ENCODE data around the gene TTLL5.
"Not testable (repeated sequence)": the region's sequence is repeated elsewhere in the genome, so short reads cannot be mapped to it uniquely, and the experiment has no call there.

TTLL5 gene

DNA sequence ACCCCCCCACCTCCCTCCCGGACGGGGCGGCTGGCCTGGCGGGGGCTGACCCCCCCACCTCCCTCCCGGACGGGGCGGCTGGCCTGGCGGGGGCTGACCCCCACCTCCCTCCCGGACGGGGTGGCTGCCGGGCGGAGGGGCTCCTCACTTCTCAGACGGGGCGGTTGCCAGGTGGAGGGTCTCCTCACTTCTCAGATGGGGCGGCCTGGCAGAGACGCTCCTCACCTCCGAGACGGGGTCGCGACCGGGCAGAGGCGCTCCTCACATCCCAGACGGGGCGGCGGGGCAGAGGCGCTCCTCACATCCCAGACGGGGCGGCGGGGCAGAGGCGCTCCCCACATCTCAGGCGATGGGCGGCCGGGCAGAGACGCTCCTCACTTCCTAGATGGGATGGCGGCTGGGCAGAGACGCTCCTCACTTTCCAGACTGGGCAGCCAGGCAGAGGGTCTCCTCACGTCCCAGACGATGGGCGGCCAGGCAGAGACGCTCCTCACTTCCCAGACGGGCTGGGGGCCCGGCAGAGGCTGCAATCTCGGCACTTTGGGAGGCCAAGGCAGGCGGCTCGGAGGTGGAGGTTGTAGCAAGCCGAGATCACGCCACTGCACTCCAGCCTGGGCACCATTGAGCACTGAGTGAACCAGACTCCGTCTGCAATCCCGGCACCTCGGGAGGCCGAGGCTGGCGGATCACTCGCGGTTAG lies 264.2 kb downstream of the TTLL5 start:
- not testable (repeated sequence) for DNase-seq

DNA sequence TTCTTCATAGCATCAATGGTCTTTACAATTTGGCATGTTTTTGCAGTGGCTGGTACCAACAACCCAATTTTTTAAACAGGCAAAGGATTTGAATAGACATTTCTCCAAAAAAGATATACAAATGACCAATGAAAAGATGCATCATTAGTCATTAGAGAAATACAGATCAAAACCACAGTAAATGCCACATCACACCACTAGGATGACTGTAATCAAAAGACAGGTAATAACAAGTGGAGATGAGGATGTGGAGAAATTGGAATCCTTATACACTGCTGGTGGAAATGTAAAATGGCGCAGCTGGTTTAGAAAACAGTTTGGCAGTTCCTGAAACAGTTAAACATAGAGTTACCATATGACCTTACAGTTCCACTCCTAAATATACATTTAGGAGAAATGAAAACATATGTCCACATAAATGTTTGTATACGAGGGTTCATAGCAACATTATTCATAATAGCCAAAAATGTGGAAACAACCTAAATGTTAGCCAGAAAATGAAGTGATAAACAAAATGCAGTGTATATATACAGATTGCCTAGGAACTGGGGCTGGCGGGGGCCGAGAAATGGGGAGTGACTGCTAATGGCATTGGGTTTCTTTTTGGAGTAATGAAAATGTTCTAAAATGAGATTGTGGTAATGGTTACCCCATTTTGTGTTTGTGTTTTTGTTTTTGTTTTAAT lies 265.5 kb downstream of the TTLL5 start:
- no peak for DNase-seq

DNA sequence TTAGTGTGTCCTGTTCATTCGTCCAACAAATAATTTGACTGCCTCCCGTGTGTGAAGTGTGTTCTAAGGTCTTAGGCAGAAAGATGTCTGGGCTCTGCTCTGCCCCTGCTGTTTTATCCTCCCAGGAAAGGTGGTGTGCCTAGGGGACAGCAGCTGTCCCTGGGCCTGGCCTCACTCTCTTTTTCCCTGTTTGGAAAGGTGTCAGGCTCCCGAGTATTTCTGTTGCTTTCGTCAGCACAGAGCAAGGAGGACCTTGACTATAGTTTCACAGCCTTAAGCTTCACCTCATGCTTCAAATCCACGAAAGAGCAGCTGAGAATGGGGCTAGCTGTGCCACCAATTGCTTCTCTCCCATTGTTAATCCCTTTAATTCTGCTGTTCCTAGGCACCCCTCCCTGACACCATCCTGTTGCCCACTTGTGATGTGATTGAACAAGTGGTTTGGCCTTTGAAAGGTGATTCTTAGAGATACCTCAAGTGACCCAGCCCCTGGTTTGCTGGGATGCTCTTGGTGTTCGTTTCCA lies 266.6 kb downstream of the TTLL5 start:
- no peak for DNase-seq

DNA sequence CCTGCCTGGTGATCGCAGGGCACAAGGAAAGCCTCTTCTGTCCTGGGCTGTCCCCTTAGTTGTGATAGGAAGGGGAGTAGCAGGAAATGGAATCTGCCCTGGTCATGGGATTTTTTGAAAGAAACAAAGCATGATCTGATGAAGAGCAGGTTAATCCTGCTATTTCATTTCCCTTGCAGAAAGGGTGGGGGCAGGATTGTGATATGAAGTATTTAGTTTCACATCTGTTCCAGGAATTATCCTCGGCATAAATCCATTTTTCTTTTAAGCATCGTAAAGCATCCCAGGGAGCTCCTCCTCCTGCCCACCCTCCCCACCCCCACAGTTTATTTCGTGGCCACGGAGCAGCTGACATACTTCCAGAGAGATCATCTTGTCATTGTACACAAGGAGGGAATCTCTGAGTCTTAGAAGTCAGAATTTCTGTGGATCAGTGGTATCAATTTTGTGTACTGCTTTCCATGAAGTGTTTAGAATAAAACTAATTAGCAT lies 267.7 kb downstream of the TTLL5 start:
- DNase-seq, result no peak

DNA sequence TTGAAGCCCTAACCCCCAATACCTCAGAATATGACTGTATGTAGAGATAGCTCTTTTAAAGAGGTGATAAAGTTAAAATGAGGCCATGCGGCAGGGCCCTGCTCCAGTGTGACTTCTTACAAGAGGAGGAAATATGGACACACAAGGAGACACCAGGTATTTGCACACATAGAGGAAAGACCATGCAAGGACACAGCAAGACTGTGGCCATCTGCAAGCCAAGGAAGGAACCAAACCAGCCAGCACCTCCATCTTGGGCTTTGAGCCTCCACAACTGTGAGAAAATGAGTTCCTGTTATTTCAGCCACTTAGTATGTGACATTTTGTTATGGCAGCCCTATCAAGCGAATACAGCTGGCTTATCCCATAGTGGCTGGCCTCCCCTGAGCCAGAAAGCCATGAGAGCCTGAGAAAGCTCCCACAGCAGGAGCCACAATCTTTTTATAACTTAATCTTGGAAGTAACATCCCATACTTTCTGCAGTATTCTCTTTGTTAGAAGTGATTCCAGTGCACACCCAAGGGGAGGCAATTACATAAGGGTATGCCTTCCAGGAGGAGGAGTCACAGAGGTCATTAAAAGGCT lies 272.8 kb downstream of the TTLL5 start:
- DNase-seq, result no peak

DNA sequence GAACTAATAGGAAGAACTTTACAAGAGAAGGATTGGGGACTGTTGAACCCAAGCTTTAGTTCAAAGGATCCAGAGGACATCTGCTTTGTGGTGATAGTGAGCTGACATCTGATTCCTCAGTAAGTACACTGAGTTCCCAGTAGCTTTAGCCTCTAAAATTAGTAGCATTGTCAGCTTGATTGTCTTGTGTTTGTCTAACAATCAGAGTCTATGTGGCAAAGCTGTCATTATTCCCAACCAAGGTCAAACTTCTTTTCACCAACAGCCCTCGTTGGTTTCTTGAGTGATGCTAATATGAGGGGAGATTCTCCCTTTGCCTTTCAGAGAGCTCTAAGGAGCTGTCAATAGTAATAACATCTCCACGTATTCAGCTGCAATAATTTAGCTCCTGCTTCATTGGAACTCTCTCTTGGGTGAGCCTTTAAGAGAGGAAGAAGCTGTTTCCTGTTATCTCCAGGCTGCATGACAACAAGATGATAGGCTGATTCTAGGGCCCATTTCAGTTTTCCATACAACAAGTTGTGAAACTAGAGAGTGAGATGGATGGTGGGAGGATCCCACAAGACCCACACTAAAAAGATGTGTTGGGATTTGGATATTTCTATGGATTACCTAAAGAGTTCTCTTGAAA lies 274.1 kb downstream of the TTLL5 start:
- no peak for DNase-seq

DNA sequence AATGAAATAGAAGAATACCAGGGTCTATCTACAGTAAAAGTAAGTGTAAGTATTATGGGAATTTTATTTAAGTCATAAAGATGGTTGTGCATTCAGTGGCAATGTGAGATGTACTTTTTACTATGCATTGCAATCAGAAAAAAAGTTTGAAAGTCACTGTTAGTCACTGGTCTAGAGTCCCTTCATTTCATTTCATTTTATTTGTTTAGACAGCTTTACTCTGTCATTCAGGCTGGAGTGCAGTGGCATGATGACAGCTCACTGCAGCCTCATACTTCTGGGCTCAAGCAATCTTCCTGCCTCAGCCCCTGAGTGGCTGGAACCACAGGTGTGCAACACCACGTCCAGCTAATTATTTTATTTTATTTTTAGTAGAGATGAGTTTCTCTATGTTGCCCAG lies 278.2 kb downstream of the TTLL5 start:
- DNase-seq, result no peak

DNA sequence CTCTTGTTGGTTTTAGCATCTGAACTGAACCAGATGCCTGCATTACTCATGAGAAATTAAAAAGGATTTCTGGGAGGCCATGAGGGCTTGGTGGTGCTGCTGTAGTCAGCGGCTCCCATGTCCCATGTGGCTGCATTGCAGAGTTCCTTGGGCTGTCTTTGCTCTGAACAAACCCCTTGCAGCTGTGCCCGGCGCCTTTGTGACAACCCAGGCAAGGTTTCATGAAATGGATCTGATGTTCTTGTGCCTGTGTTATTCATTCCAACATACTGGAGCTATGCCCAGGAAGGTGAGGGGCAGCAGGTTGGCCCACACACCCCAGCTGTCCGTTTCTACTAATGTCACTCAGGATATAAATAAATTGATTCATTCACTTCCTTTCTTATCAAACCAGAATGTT lies 280.0 kb downstream of the TTLL5 start:
- no peak for DNase-seq

DNA sequence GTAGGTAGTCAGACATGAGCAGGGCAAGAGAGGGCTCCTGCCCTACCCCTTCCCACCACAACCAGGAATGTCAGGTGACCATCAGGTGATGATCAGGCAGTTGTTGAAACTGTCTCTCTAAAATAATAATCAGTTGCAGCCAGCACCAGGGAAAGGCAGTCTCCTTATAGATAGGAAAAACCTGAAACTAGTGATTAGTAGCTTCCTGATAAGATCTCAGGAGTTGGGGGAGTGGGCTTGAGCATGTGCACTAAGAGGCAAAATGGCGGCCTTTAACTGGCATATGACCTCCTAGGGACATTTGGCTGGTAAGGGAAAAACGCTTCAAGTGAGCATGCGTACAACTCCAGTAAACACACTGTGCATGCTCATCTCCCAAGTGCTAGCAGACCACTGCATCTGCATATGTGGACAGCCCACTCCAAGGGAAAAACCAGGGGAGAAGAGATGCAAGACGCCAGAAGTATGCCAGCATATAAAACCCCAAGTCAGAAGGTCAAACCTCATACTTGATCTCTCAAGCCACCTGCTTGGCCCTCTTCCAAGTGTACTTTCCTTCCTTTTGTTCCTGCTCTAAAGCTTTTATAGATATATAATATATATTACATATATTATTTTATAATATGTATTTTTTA lies 283.7 kb downstream of the TTLL5 start:
- no peak for DNase-seq

DNA sequence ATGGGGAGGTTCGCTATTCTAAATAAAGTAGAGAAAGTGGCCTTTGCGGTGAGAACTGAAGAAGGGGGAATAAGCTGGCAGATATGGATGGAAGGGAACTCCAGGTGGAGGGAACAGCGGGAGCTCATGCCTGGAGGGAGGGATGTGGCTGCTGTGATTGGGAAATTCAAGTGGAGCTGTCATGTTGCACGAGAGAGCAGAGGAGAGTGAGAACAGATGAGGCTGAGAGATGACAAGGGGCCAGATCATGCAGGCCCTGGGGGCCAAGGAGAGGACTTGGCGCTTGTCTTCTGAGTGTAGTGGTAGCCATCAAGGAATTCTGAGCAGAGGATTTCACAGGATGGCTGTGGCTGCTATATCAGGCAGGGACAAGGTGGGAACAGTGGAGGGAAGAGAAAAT lies 285.7 kb downstream of the TTLL5 start:
- no peak for DNase-seq

DNA sequence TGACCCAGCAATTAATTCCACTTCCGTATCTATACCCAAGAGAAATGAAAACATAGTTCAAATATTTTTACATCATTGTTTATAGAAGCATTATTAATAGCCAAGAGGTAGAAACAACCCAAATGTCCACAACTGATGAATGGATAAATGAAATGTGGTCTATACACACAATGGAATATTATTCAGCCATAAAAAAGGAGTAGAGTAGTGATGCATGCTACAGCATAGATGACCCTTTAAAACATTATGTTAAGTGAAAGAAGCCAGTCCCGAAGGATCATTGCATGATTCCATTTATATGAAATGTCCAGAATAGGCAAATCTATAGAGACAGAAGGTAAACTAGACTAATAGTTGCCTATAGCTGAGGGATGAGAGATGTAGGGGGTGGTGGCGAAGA lies 291.4 kb downstream of the TTLL5 start:
- no peak for DNase-seq

DNA sequence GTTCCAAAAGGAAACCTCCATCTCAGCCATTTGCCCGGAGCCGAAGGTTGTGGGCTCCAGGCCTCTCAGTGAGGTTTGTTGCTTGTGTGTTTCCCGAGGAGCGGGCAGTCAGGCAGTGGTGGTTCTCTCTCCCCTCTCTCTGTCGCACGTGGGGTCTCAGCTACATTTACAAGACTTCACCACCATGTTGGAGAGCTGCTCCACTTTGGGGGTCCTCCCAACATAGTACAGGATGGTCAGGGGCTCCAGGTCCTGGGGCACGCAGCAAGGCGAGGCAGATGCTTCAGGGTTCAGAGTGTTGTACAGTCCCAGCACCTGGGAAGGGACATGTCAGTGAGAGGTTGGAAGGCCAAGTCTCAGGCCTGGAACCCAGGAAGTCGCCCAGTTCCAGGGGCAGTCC lies 298.0 kb downstream of the TTLL5 start:
- DNase-seq, result no peak

DNA sequence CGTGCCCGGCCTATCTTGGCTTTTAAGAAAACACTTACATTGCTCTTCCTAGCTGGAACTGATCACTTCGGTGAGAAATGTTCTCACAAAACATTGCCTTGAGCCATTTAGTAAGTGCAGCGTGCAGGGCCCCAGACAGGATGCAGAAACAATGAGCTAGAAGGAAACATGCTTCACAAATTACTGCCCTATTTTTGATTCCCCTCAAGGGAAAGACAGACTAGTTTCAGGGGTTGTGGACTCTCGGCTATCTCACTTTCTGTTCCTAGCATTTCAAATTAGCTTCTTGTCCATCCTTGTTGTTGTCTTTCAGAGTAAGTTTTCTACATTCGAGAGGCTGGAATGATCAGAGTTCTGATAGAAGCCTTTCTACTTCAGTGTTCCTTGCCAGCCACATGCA lies 299.2 kb downstream of the TTLL5 start:
- DNase-seq, result no peak

DNA sequence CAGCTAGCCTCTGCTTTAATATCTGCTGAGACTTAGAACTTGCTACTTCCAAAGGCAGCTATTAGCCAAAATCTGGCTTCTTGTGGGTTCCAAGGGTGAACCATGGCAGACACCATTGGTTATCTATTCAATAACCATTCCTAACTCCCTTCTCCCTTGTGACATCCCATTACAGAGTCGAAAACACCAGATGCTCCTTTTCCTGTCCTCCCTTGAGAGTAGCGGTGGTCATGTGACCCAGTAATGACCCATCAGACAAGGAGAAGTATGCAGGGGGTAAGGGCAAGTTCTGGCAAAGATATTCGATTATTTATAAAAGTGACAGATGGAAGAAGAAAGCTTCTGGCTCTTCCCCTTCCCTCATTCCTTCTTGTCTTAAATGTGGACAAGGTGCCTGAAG lies 300.6 kb downstream of the TTLL5 start:
- DNase-seq, result no peak

DNA sequence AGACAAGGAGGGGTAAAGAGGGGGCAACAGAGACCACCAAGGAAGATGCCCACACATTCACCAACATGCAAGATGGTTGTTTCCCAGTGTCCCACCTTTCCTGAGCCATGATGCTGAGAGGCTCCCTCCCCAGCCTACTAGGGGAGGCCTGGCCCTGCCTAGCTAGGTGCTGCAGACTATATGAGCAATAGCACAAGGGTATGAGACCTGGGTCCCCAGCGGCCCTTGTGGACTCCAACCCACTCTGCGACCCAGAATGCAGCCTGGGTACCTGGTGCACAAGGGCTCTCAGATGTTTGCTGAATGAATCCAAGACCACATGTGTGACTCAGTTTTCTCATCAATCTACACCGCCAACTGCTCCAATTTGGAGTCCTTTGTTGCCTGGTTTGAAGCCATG lies 306.8 kb downstream of the TTLL5 start:
- no peak for DNase-seq

DNA sequence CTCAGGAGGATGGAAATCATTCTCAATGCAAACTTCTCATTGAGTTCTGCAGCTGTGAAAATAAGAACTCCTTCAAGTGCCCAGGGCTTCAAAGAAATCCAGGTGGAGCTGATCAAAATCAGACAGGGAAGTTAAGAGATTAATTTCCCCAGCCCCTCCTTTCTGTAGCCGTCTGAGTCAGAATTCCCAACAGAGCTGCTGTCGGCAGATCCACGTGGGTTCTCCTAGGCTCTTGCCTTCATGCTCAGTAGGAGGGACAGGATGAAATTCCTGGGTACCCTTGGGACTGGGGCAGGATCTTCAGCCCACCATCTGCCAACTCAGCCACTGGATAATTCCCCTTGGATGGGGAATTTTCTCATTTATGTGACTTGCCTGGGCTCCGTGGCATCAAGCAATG lies 307.4 kb downstream of the TTLL5 start:
- DNase-seq, result no peak

DNA sequence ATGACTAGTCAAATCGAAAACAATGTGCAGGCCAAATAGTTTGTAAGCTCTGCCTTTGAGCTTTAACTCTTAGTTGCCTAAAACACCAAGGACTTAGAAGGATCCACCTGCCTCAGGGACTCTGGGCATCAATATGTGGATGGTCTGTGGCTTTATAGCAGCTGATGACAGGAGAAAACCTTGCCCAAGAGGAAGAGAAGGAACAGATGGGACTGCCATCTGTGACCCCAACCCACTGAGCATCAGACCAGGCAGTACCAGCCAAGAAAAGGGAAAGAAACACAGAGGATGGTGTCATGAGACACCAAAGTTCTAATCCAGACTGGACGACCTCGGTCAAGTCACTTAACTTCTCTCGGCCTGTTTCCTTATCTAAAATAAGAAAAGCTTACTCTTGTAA lies 308.1 kb downstream of the TTLL5 start:
- no peak for DNase-seq

DNA sequence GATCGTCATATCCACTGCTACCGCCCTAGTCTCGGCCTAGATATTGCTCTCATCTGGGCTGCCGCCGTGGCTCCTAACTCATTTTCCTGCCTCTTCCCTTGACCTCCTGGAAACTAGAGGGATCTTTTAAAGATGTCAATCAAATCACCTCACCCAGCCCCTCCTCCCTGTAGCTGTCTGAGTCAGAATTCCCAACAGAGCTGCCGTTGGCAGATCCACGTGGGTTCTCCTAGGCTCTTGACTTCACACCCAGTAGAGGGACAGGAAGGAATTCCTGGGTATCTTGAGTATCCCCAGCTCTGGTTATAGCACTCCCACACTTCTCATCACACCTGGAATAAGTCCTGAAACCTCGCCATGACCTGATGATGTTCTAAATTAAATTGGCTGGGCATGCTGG lies 308.8 kb downstream of the TTLL5 start:
- DNase-seq, result no peak

DNA sequence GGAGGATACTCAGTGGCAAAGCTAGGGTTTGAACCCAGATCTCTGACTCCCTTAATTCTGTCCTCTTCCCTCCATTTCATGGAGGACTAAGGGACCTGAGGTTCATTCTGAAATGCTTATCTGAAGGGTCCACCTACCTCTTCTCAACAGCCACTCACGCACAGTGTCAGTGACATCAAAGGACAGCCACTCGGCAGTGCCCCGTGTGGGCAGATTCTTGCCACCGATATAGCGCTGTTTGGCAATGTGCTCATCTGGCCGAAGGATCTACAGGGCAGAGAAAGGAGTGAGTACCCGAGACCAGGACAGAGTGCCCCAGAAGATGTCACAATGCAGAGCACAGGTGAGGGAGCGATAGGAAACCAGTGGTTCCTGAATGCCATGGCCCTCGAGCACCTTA lies 309.9 kb downstream of the TTLL5 start:
- DNase-seq, result no peak

DNA sequence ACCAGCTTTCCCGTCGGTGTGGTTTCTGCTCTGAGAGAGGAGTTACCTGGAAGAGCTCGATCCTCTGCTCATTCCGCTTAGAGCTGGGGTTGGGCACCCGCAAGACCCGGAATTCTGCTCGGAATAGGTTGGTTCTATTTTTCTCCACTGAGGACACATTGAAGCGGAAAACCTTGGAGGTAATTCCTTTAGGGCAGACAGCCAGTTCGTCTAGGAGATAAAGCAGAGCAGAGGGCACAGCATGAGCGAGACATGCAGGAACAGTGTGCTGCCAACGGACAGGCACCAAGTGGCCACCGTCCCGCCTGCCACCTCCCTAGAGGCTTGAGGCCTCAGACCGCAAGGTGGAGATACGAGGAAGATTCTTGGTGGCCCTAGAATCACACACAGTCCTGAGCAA lies 310.5 kb downstream of the TTLL5 start:
- DNase-seq, result no peak

DNA sequence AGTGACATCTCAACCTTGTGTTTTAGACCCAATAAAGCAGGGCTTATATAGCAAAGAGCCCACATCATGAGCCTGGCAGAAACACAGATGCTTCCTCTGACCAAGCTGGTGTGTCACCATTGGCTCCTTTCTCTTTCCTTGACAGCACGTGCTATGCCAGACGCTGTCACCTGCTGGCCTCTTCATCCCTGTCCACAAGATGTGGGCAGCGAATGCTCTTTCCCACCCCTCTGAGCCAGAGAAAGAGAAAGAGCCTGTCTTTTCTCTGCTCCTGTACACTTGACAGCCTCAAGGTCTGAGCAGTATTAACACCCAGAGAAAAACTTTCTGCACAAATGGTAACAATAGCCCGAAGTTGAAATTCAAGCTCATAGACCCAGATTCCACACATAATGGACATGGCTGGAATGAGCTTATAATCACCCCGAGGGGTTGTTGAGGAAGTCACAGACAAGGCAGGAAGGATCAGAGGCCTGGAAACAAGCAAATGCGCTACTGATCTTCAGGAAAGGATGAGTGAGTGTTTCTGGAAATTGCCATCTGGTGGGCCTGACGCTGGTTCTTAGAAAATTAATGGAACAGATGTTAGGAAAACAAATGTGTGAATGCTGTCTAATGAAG lies 311.9 kb downstream of the TTLL5 start:
- no peak for DNase-seq

DNA sequence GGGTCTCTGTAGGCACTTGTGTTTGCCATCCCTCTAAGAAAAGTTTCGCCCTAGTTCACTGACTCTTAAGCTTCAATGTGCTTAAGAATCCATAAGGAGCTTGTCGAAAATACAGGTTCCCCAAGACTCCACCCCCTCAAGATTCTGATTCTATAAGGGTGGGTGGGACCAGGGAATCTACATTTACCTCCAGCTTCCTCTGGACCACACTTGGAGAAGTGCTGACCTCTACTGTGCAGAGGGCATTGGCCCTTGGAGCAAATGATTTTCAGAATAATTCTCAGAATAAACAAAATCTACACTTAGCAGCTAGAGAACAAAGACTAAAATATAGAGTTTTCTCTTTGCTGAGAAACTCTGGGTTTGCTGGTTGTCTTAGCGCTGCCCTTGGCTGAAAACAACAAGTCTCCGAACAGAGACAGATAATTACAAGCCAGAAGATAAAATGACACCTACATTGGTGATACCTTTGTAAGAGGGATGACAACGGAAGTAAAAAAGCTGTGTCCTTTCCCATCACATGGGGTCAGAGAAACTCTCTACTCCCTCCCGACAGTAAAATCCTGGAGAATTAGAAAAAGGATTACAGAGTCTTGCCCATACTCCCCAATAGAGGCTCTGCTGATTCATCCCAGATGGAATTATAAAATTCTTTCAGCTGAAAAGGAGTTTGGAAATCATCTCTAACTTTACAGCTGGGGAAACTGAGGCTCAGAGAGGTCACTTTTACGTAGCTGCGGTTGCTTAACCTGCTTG lies 316.0 kb downstream of the TTLL5 start:
- no peak for DNase-seq

Data from stimulated activated naive CD4-positive, alpha-beta T cell (primary cell).